HCT116 (cell line): ENCODE measurements around the gene SLC25A45. TPM values are rescaled to one million over a fixed set of nuclear protein-coding genes. Genes with fewer than 3 reads are reported as not detected.

Source experiments
- ATAC-seq: fragments of 200-7000 bp; cut with Tn5 transposase; 2 replicates; pipeline ENCODE4 v1.9.1; 2020; ENCODE audit warnings: mild to moderate bottlenecking, moderate library complexity
- BruUV-seq: library from RNA; stranded (reverse); fragments of 400-500 nt; replicated peaks from 2 replicates; lab custom pipeline; 2021; lab: Mats Ljungman, UMichigan
- CTCF ChIA-PET: fragments of 300-600 bp; sonication (Branson Sonifier 250); formaldehyde crosslinking; loops from one replicate; lab custom pipeline; 2021; ENCODE audit warnings: antibody characterized with exemption; lab: Charles Lee
- POLR2A ChIA-PET: fragments of 300-600, 350-600 bp; sonication (Branson Sonifier 250); formaldehyde crosslinking; loops from one replicate; lab custom pipeline; 2021; ENCODE audit warnings: antibody characterized with exemption; lab: Charles Lee
- RAD21 ChIA-PET, 2 experiments: fragments of 300-600 bp; sonication (Branson Sonifier 250); formaldehyde crosslinking; loops; one replicate each; lab custom pipeline; 2023; ENCODE audit warnings: low total read pairs in 2 of 2; ENCODE audit not compliant: uncharacterized antibody in 2 of 2, unreplicated experiment in 2 of 2, low non-redundant PET in 1 of 2; lab: Charles Lee
- DNase-seq: peaks from one replicate; pipeline ENCODE4 v3.0.0-alpha.2; 2010; ENCODE audit warnings: low read depth, low spot score
- H2AFZ ChIP-seq: fragments of 200-600 bp; shearing (Covaris generic), sonication (generic); 2 replicates; pipeline ENCODE4 v1.6.1; 2017; ENCODE audit warnings: low read depth, mixed run types, mixed read lengths, antibody characterized with exemption, low read length; ENCODE audit not compliant: poor library complexity, severe bottlenecking
- H3K27ac ChIP-seq: 2 replicates; pipeline ENCODE4 v1.5.1; 2012; ENCODE audit warnings: low read depth, low read length
- H3K27me3 ChIP-seq: fragments of 200-600 bp; sonication (generic); 2 replicates; pipeline ENCODE4 v1.6.1; 2016; ENCODE audit warnings: mixed run types, low read length, mixed read lengths; ENCODE audit not compliant: insufficient read depth
- H3K36me3 ChIP-seq, 2 experiments: fragments of 200-500 bp in 1 of 2; fragments of 200-600 bp in 1 of 2; sonication (Bioruptor generic) in 1 of 2; sonication (generic) in 1 of 2; 2 replicates each; pipeline versions ENCODE4 v1.5.1 to v1.6.1; 2014 to 2016; ENCODE audit warnings: low read length in 2 of 2, inconsistent platforms in 1 of 2, mixed read lengths in 1 of 2, mixed run types in 1 of 2; ENCODE audit not compliant: insufficient read depth in 2 of 2, control insufficient read depth in 1 of 2
- H3K4me1 ChIP-seq, 2 experiments: fragments of 200-600 bp in 1 of 2; sonication (generic) in 1 of 2; 2 replicates each; pipeline versions ENCODE4 v1.5.1 to v1.6.1; 2012 to 2017; ENCODE audit warnings: low read length in 2 of 2, inconsistent platforms in 1 of 2, mild to moderate bottlenecking in 1 of 2, mixed read lengths in 1 of 2, mixed run types in 1 of 2, moderate library complexity in 1 of 2; ENCODE audit not compliant: insufficient read depth in 2 of 2, control insufficient read depth in 1 of 2
- H3K4me2 ChIP-seq: fragments of 200-600 bp; sonication (generic); 2 replicates; pipeline ENCODE4 v1.6.1; 2017; ENCODE audit warnings: mixed run types, low read length, mixed read lengths
- H3K4me3 ChIP-seq, 2 experiments: fragments of 200-600 bp in 1 of 2; sonication (generic) in 1 of 2; replicated peaks in 1 of 2; 2 replicates each; pipeline ENCODE4 v1.5.1; 2011 to 2016; ENCODE audit warnings: low read length in 2 of 2, control low read depth in 1 of 2, low read depth in 1 of 2, mild to moderate bottlenecking in 1 of 2, mixed read lengths in 1 of 2, mixed run types in 1 of 2
- H3K79me2 ChIP-seq: fragments of 200-600 bp; sonication (generic); 2 replicates; pipeline ENCODE4 v1.6.1; 2017; ENCODE audit warnings: mild to moderate bottlenecking, mixed run types, low read length, moderate library complexity, mixed read lengths; ENCODE audit not compliant: insufficient read depth
- H3K9ac ChIP-seq: fragments of 200-600 bp; sonication (generic); 2 replicates; pipeline ENCODE4 v1.6.1; 2016; ENCODE audit warnings: low read length, mixed read lengths
- H3K9me2 ChIP-seq: fragments of 200-600 bp; sonication (generic), shearing (Covaris generic); 2 replicates; pipeline ENCODE4 v1.6.1; 2017; ENCODE audit warnings: mixed run types, mild to moderate bottlenecking, moderate library complexity; ENCODE audit not compliant: insufficient read depth
- H3K9me3 ChIP-seq, 2 experiments: fragments of 200-500 bp in 1 of 2; fragments of 200-600 bp in 1 of 2; sonication (Bioruptor generic) in 1 of 2; sonication (generic) in 1 of 2; 2 replicates each; pipeline ENCODE4 v1.6.1; 2014 to 2017; ENCODE audit warnings: low read length in 2 of 2, mixed read lengths in 2 of 2, inconsistent platforms in 1 of 2, low read depth in 1 of 2, mild to moderate bottlenecking in 1 of 2, mixed run types in 1 of 2, moderate library complexity in 1 of 2; ENCODE audit not compliant: control insufficient read depth in 1 of 2, insufficient read depth in 1 of 2
- H4K20me1 ChIP-seq: fragments of 200-600 bp; sonication (generic), shearing (Covaris generic); 2 replicates; pipeline ENCODE4 v1.6.1; 2017; ENCODE audit warnings: mixed run types, mild to moderate bottlenecking, moderate library complexity; ENCODE audit not compliant: insufficient read depth
- ATF3 ChIP-seq: IDR thresholded peaks from 2 replicates; pipeline ENCODE4 v1.6.1; 2012
- CBX3 ChIP-seq: IDR thresholded peaks from 2 replicates; pipeline ENCODE4 v1.6.1; 2012; ENCODE audit warnings: low read depth
- ELF1 ChIP-seq: IDR thresholded peaks from 2 replicates; pipeline ENCODE4 v1.6.1; 2012; ENCODE audit warnings: low read depth, borderline replicate concordance
- EZH2phosphoT487 ChIP-seq: fragments of 200-600 bp; IDR thresholded peaks from 2 replicates; pipeline ENCODE4 v1.6.1; 2018; ENCODE audit warnings: antibody characterized with exemption, borderline replicate concordance
- FOSL1 ChIP-seq: IDR thresholded peaks from 2 replicates; pipeline ENCODE4 v1.6.1; 2012; ENCODE audit warnings: low read depth
- JUND ChIP-seq: IDR thresholded peaks from 2 replicates; pipeline ENCODE4 v1.6.1; 2012
- POLR2A ChIP-seq: IDR thresholded peaks from 2 replicates; pipeline ENCODE4 v1.7.0; 2011; ENCODE audit warnings: borderline replicate concordance; ENCODE audit not compliant: insufficient read depth, insufficient read length; ENCODE audit errors: extremely low read depth
- POLR2AphosphoS5 ChIP-seq: IDR thresholded peaks from 2 replicates; pipeline ENCODE4 v1.6.1; 2011; ENCODE audit warnings: mild to moderate bottlenecking, low read depth, low read length, moderate library complexity
- RAD21 ChIP-seq: IDR thresholded peaks from 2 replicates; pipeline ENCODE4 v1.6.1; 2012; ENCODE audit warnings: low read depth, mild to moderate bottlenecking
- REST ChIP-seq: IDR thresholded peaks from 2 replicates; pipeline ENCODE4 v1.6.1; 2012; ENCODE audit warnings: low read depth
- SRF ChIP-seq: IDR thresholded peaks from 2 replicates; pipeline ENCODE4 v1.6.1; 2012; ENCODE audit warnings: low read depth
- YY1 ChIP-seq: IDR thresholded peaks from 2 replicates; pipeline ENCODE4 v1.6.1; 2011; ENCODE audit warnings: low read length, low read depth, moderate library complexity, mild to moderate bottlenecking; ENCODE audit not compliant: insufficient replicate concordance; ENCODE audit errors: extremely low read depth
- ZFX ChIP-seq: fragments of 450-650 bp; IDR thresholded peaks from 2 replicates; pipeline ENCODE4 v1.6.1; 2017
- ZNF274 ChIP-seq: fragments of 200-500 bp; sonication (Bioruptor generic); IDR thresholded peaks from 2 replicates; pipeline ENCODE4 v1.6.1; 2014; ENCODE audit warnings: mild to moderate bottlenecking, low read depth, low read length, inconsistent platforms
- intact Hi-C: fragments of 100-400 bp; cut with micrococcal nuclease; formaldehyde crosslinking; loops from 2 replicates; pipeline ENCODE4 v1.10.0; 2022
- total RNA-seq: library from RNA; stranded (reverse); gene quantifications from one replicate; pipeline ENCODE4 v1.2.1, GENCODE V29; 2021; ENCODE audit not compliant: unreplicated experiment
- TF ChIP-seq, protein P1 (sequence below), 3 experiments: fragments of 200-600 bp in 1 of 3; sonication (generic) in 1 of 3; IDR thresholded peaks in 2 of 3; conservative IDR thresholded peaks in 1 of 3; 2 replicates each; pipeline ENCODE4 v1.5.1; 2012 to 2017; ENCODE audit warnings: low read depth in 2 of 3, low read length in 2 of 3, antibody characterized with exemption in 1 of 3, borderline replicate concordance in 1 of 3, control low read depth in 1 of 3, mild to moderate bottlenecking in 1 of 3, mixed read lengths in 1 of 3, mixed run types in 1 of 3, moderate library complexity in 1 of 3; ENCODE audit not compliant: insufficient read depth in 1 of 3

SLC25A45 gene
- total RNA-seq, 1 experiment from 2014 or later: 3.9 TPM

- ATAC-seq (no peak), DNase-seq (no peak)
- no peaks in the 10 kb centered on the region for H3K27me3 ChIP-seq
- H3K4me1 ChIP-seq: peaks cover 0 to 17% of the 10 kb centered on the region in 2 experiments; a peak in 2 of 4 replicates
- H2AFZ ChIP-seq: no peak overlapping the region
- H3K4me3 ChIP-seq: no peak overlapping the region
- no peak for TF ChIP-seq REST
- no peak for TF ChIP-seq YY1
- no peak for TF ChIP-seq SRF
- no peak for TF ChIP-seq POLR2A
- no peak for TF ChIP-seq RAD21
- no peak for TF ChIP-seq CBX3
- TF ChIP-seq FOSL1: no peak
- no peak for TF ChIP-seq ZNF274
- TF ChIP-seq ZFX: no peak
- TF ChIP-seq EZH2phosphoT487: no peak
- no peak for TF ChIP-seq POLR2AphosphoS5
- TF ChIP-seq JUND: no peak
- TF ChIP-seq, protein P1, sequence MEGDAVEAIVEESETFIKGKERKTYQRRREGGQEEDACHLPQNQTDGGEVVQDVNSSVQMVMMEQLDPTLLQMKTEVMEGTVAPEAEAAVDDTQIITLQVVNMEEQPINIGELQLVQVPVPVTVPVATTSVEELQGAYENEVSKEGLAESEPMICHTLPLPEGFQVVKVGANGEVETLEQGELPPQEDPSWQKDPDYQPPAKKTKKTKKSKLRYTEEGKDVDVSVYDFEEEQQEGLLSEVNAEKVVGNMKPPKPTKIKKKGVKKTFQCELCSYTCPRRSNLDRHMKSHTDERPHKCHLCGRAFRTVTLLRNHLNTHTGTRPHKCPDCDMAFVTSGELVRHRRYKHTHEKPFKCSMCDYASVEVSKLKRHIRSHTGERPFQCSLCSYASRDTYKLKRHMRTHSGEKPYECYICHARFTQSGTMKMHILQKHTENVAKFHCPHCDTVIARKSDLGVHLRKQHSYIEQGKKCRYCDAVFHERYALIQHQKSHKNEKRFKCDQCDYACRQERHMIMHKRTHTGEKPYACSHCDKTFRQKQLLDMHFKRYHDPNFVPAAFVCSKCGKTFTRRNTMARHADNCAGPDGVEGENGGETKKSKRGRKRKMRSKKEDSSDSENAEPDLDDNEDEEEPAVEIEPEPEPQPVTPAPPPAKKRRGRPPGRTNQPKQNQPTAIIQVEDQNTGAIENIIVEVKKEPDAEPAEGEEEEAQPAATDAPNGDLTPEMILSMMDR (IDR thresholded peaks at IDR 0.05 in 2 of 3, conservative IDR thresholded peaks at IDR 0.05 in 1 of 3; ENCODE audit: borderline replicate concordance in 1 of 3, insufficient read depth in 1 of 3, low read depth in 2 of 3, low read length in 2 of 3): no peak
- no peak for TF ChIP-seq ELF1
- no peak for TF ChIP-seq ATF3
- RAD21 ChIA-PET: no interaction called here
- POLR2A ChIA-PET: no interaction called here
- no peak overlapping the region; the same call in 1 of the 2 replicates for H3K27ac ChIP-seq
- H3K9me3 ChIP-seq: no peaks in the 10 kb centered on the region
- H3K79me2 ChIP-seq: peaks cover 21% of the 10 kb centered on the region; the same call in 1 of the 2 replicates
- no peak overlapping the region for H3K9ac ChIP-seq
- H4K20me1 ChIP-seq: no peaks in the 10 kb centered on the region
- intact Hi-C loops: no loop called here
- no peak overlapping the region for H3K4me2 ChIP-seq
- no TSS peak for BruUV-seq
- H3K36me3 ChIP-seq: peaks cover 2 to 15% of the 10 kb centered on the region in 2 experiments
- CTCF ChIA-PET: interaction anchor here (1.1 kb wide), 1 partner anchor 23 kb away, joined by 3 read pairs; no protein-coding TSS in a partner anchor
- H3K9me2 ChIP-seq: no peaks in the 10 kb centered on the region
Measured at GRCh38 chr11:65393513-65394079, 11.2 kb upstream of the SLC25A45 start.
